GM12878 (cell line): ENCODE results near the gene ASIC5. TPM values are rescaled to one million over a fixed set of nuclear protein-coding genes. Genes with fewer than 3 reads are reported as not detected.

ENCODE experiments used
- ATAC-seq: fragments of 200-7000 bp; cut with Tn5 transposase; 3 replicates; pipeline ENCODE4 v1.9.1; 2020; ENCODE audit warnings: mild to moderate bottlenecking, moderate library complexity
- BruUV-seq: library from RNA; stranded (reverse); fragments of 400-500 nt; replicated peaks from 2 replicates; lab custom pipeline; 2021; lab: Mats Ljungman, UMichigan
- CTCF ChIA-PET: fragments of 300-600 bp; sonication (Branson Sonifier 250); formaldehyde crosslinking; extraction: SDS; loops from one replicate; lab custom pipeline; 2021; ENCODE audit warnings: inconsistent platforms; lab: Yijun Ruan, JAX
- POLR2A ChIA-PET: fragments of 350-600 bp; formaldehyde crosslinking; extraction: SDS; loops from one replicate; lab custom pipeline; 2021; ENCODE audit warnings: inconsistent platforms; lab: Charles Lee
- RAD21 ChIA-PET: fragments of 300-600 bp; sonication (Branson Sonifier 250); formaldehyde crosslinking; loops from one replicate; lab custom pipeline; 2023; ENCODE audit warnings: antibody characterized with exemption; ENCODE audit not compliant: unreplicated experiment; lab: Charles Lee
- SMC1A ChIA-PET: fragments of 300-600 bp; sonication (Branson Sonifier 250); formaldehyde crosslinking; loops from one replicate; lab custom pipeline; 2023; ENCODE audit not compliant: unreplicated experiment, uncharacterized antibody; lab: Charles Lee
- DNase-seq: peaks from one replicate; pipeline ENCODE4 v3.0.0-alpha.2; 2011; ENCODE audit warnings: low read depth, low spot score
- FAIRE-seq: peaks from 3 replicates; lab custom pipeline; 2011; peaks lifted over from hg19 to GRCh38; lab: Jason Lieb, UNC
- H2AFZ ChIP-seq: 2 replicates; pipeline ENCODE4 v1.6.0; 2011; ENCODE audit warnings: low read depth, low read length, control low read depth; ENCODE audit not compliant: control insufficient read depth
- H3K27ac ChIP-seq: 2 replicates; pipeline ENCODE4 v1.5.1; 2011; ENCODE audit warnings: control low read depth; ENCODE audit not compliant: control insufficient read depth, insufficient read depth
- H3K27me3 ChIP-seq, 2 experiments: replicated peaks in 1 of 2; 2 replicates each; pipeline versions ENCODE4 v1.6.0 to v1.6.1; 2011; ENCODE audit warnings: low read length in 1 of 2; ENCODE audit not compliant: control insufficient read depth in 2 of 2, insufficient read depth in 2 of 2
- H3K36me3 ChIP-seq, 2 experiments: 2 replicates each; pipeline ENCODE4 v1.5.1; 2011; ENCODE audit warnings: low read length in 1 of 2; ENCODE audit not compliant: control insufficient read depth in 2 of 2, insufficient read depth in 2 of 2
- H3K4me1 ChIP-seq: 2 replicates; pipeline ENCODE4 v1.6.1; 2011; ENCODE audit warnings: mild to moderate bottlenecking, low read length, moderate library complexity, mixed read lengths; ENCODE audit not compliant: control insufficient read depth, insufficient read depth
- H3K4me2 ChIP-seq: 2 replicates; pipeline ENCODE4 v1.6.0; 2011; ENCODE audit warnings: control low read depth; ENCODE audit not compliant: control insufficient read depth, insufficient read depth
- H3K4me3 ChIP-seq: fragments of 200-600 bp; sonication (generic); 2 replicates; pipeline ENCODE4 v1.5.1; 2016
- H3K79me2 ChIP-seq: 2 replicates; pipeline ENCODE4 v1.6.0; 2011; ENCODE audit warnings: low read length; ENCODE audit not compliant: control insufficient read depth, insufficient read depth
- H3K9ac ChIP-seq: 2 replicates; pipeline ENCODE4 v1.8.0; 2011; ENCODE audit warnings: low read length, control low read depth, mixed read lengths; ENCODE audit not compliant: control insufficient read depth, insufficient read depth
- H3K9me3 ChIP-seq: replicated peaks from 3 replicates; pipeline ENCODE4 v1.5.1; 2011; ENCODE audit warnings: mild to moderate bottlenecking, low read length; ENCODE audit not compliant: control insufficient read depth, insufficient read depth
- H4K20me1 ChIP-seq: 2 replicates; pipeline ENCODE4 v1.6.0; 2011; ENCODE audit not compliant: control insufficient read depth, insufficient read depth
- FOS ChIP-seq: IDR thresholded peaks from 3 replicates; pipeline ENCODE4 v1.6.1; 2011; ENCODE audit warnings: borderline replicate concordance; ENCODE audit not compliant: insufficient read length; ENCODE audit errors: extremely low read depth
- FOXM1 ChIP-seq: IDR thresholded peaks from 2 replicates; pipeline ENCODE4 v1.6.1; 2012; ENCODE audit warnings: low read depth, mild to moderate bottlenecking, inconsistent platforms, low read length, moderate library complexity
- SMC3 ChIP-seq: IDR thresholded peaks from 2 replicates; pipeline ENCODE4 v1.6.1; 2011; ENCODE audit warnings: low read length, improper control_type of control experiment, borderline replicate concordance
- SRF ChIP-seq, 2 experiments: IDR thresholded peaks; 2 replicates each; pipeline ENCODE4 v1.6.1; 2011; ENCODE audit warnings: low read depth in 2 of 2, low read length in 2 of 2, mild to moderate bottlenecking in 1 of 2, moderate library complexity in 1 of 2
- YBX1 ChIP-seq: fragments of 450-650 bp; IDR thresholded peaks from 2 replicates; pipeline ENCODE4 v1.6.1; 2016; ENCODE audit warnings: antibody characterized with exemption
- WGBS: methylation state at CpG from one replicate; pipeline ENCODE4 v1.1.6; 2016; ENCODE audit warnings: low lambda C conversion rate; ENCODE audit not compliant: insufficient replicate concordance, insufficient coverage; ENCODE audit errors: missing lambda C conversion rate; 5-methylcytosine and 5-hydroxymethylcytosine counted together
- in situ Hi-C: fragments of 300-500 bp; cut with MboI; formaldehyde crosslinking; loops from 9 replicates; pipeline ENCODE4 v1.14.3; 2018; ENCODE audit warnings: mixed read lengths
- intact Hi-C: fragments of 100-400 bp; cut with micrococcal nuclease; formaldehyde crosslinking; loops from one replicate; pipeline ENCODE4 v1.14.2; 2022; ENCODE audit not compliant: unreplicated experiment
- polyA plus RNA-seq, 11 experiments: library from polyadenylated mRNA; depleted of rRNA in 4 of 11; unstranded in 6 of 11; stranded (reverse) in 5 of 11; fragments of >200 nt; fragmentation: Nextera tagmentation in 4 of 11; fragmentation: Illumina TruSeq in 1 of 11; extraction: Ambion mirVana in 4 of 11; extraction: Trizol in 1 of 11; gene quantifications; 1 replicate in 1 of 11; 2 replicates in 10 of 11; pipeline versions ENCODE4 v1.2.1 to v1.2.3, GENCODE V29; 2011 to 2016; ENCODE audit warnings: inconsistent platforms in 2 of 11, missing spikeins in 2 of 11, low read depth in 1 of 11
- total RNA-seq, 4 experiments: library from RNA; depleted of rRNA in 3 of 4; stranded (reverse); fragments of >200 nt in 3 of 4; fragmentation: Illumina TruSeq in 1 of 4; extraction: Trizol in 1 of 4; gene quantifications; 2 replicates each; pipeline versions ENCODE4 v1.2.1 to v1.2.3, GENCODE V29; 2013 to 2021
- TF ChIP-seq, protein P1 (sequence below): IDR thresholded peaks from 2 replicates; pipeline ENCODE4 v1.6.1; 2012; ENCODE audit warnings: low read length, inconsistent platforms
- TF ChIP-seq, protein P2 (sequence below): IDR thresholded peaks from 2 replicates; pipeline ENCODE4 v1.6.1; 2011; ENCODE audit warnings: mild to moderate bottlenecking, low read depth, low read length, moderate library complexity; ENCODE audit not compliant: insufficient replicate concordance
- TF ChIP-seq, protein P3 (sequence below): fragments of 150-350 bp; IDR thresholded peaks from 2 replicates; pipeline ENCODE4 v1.6.1; 2014; ENCODE audit warnings: mild to moderate bottlenecking, low read depth, low read length
- TF ChIP-seq, protein P4 (sequence below): IDR thresholded peaks from 2 replicates; pipeline ENCODE4 v1.6.1; 2012; ENCODE audit warnings: mild to moderate bottlenecking, low read depth, low read length

ASIC5 gene
- total and polyA plus RNA-seq, 10 of the 15 experiments (the other 5 are each of a cell fraction or from before 2014, with no cell fraction given): not detected

DNA sequence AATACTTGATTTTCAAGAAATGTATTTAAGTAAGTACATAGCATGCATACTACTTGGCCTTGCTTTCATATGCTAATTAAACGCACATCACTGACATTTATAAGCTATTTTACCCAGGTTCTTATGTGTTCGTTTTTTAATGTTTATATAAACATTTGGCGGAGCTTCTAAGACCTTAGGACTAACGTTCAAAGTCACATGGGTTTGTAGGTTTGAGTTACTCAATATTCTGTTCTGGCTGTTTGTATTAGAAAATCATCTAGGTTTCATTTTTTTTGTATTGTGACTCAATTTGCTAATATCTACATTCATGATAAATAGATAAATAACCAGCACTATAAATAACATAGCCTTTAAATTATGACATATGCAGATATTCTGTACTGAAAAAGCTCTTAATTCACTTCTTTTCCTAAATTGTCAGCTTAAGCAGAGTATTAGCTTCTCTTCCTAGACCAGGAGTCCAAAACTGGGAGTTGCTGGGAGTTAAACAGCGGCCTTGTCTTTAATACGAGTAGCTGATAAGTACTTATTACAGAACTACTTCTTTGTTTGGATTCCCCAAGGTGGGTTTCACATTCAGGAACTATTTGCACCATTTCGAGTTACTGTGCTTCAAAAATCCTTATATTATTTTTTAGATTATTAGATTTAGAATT lies 65.3 kb downstream of the ASIC5 start:
- no peaks in the 10 kb centered on the region for H3K27me3 ChIP-seq
- H3K9me3 ChIP-seq: no peaks in the 10 kb centered on the region
- POLR2A ChIA-PET: interaction anchor here (1.7 kb wide), 1 partner anchor 152 kb away, joined by 6 read pairs; the partner anchor contains the start of gene CTSO
- H3K4me1 ChIP-seq: no peaks in the 10 kb centered on the region
- FAIRE-seq (no peak), DNase-seq (no peak), ATAC-seq (no peak)
- no peaks in the 10 kb centered on the region for H4K20me1 ChIP-seq
- TF ChIP-seq SMC3: no peak
- TF ChIP-seq SRF (IDR thresholded peaks at IDR 0.05; ENCODE audit: low read depth in 2 of 2, low read length in 2 of 2): no peak
- TF ChIP-seq FOXM1: no peak
- TF ChIP-seq, protein P1, sequence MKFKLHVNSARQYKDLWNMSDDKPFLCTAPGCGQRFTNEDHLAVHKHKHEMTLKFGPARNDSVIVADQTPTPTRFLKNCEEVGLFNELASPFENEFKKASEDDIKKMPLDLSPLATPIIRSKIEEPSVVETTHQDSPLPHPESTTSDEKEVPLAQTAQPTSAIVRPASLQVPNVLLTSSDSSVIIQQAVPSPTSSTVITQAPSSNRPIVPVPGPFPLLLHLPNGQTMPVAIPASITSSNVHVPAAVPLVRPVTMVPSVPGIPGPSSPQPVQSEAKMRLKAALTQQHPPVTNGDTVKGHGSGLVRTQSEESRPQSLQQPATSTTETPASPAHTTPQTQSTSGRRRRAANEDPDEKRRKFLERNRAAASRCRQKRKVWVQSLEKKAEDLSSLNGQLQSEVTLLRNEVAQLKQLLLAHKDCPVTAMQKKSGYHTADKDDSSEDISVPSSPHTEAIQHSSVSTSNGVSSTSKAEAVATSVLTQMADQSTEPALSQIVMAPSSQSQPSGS: no peak
- TF ChIP-seq YBX1: no peak
- no peak for TF ChIP-seq FOS
- TF ChIP-seq, protein P2, sequence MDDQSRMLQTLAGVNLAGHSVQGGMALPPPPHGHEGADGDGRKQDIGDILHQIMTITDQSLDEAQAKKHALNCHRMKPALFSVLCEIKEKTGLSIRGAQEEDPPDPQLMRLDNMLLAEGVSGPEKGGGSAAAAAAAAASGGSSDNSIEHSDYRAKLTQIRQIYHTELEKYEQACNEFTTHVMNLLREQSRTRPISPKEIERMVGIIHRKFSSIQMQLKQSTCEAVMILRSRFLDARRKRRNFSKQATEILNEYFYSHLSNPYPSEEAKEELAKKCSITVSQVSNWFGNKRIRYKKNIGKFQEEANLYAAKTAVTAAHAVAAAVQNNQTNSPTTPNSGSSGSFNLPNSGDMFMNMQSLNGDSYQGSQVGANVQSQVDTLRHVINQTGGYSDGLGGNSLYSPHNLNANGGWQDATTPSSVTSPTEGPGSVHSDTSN: no peak
- TF ChIP-seq, protein P3, sequence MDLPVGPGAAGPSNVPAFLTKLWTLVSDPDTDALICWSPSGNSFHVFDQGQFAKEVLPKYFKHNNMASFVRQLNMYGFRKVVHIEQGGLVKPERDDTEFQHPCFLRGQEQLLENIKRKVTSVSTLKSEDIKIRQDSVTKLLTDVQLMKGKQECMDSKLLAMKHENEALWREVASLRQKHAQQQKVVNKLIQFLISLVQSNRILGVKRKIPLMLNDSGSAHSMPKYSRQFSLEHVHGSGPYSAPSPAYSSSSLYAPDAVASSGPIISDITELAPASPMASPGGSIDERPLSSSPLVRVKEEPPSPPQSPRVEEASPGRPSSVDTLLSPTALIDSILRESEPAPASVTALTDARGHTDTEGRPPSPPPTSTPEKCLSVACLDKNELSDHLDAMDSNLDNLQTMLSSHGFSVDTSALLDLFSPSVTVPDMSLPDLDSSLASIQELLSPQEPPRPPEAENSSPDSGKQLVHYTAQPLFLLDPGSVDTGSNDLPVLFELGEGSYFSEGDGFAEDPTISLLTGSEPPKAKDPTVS: no peak
- TF ChIP-seq, protein P4, sequence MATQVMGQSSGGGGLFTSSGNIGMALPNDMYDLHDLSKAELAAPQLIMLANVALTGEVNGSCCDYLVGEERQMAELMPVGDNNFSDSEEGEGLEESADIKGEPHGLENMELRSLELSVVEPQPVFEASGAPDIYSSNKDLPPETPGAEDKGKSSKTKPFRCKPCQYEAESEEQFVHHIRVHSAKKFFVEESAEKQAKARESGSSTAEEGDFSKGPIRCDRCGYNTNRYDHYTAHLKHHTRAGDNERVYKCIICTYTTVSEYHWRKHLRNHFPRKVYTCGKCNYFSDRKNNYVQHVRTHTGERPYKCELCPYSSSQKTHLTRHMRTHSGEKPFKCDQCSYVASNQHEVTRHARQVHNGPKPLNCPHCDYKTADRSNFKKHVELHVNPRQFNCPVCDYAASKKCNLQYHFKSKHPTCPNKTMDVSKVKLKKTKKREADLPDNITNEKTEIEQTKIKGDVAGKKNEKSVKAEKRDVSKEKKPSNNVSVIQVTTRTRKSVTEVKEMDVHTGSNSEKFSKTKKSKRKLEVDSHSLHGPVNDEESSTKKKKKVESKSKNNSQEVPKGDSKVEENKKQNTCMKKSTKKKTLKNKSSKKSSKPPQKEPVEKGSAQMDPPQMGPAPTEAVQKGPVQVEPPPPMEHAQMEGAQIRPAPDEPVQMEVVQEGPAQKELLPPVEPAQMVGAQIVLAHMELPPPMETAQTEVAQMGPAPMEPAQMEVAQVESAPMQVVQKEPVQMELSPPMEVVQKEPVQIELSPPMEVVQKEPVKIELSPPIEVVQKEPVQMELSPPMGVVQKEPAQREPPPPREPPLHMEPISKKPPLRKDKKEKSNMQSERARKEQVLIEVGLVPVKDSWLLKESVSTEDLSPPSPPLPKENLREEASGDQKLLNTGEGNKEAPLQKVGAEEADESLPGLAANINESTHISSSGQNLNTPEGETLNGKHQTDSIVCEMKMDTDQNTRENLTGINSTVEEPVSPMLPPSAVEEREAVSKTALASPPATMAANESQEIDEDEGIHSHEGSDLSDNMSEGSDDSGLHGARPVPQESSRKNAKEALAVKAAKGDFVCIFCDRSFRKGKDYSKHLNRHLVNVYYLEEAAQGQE: no peak
- H3K4me3 ChIP-seq: no peak overlapping the region
- no TSS peak for BruUV-seq
- no peak overlapping the region for H2AFZ ChIP-seq
- in situ Hi-C loops: loop anchor here (25.0 kb wide), 1 partner anchor 1161 kb away; the partner anchor contains the start of gene PDGFC
- no peaks in the 10 kb centered on the region for H3K79me2 ChIP-seq
- intact Hi-C loops: no loop called here
- H3K36me3 ChIP-seq: no peaks in the 10 kb centered on the region
- H3K27ac ChIP-seq: no peak overlapping the region
- RAD21 ChIA-PET: interaction anchor here (0.6 to 1.8 kb wide), 8 partner anchors 14 to 674 kb away, joined by 3 to 7 read pairs (median 4); partner anchors contain the start of genes CTSO and GUCY1B1
- WGBS: 31% methylated on average over 7 of the region's 7 CpGs
- no peak overlapping the region for H3K4me2 ChIP-seq
- SMC1A ChIA-PET: interaction anchor here (0.8 to 2.2 kb wide), 14 partner anchors 9 to 357 kb away, joined by 3 to 11 read pairs (median 4); no protein-coding TSS in a partner anchor
- H3K9ac ChIP-seq: no peak overlapping the region
- CTCF ChIA-PET: interaction anchor here (1.0 to 2.5 kb wide), 5 partner anchors 9 to 360 kb away, joined by 3 to 12 read pairs (median 7); partner anchors contain the start of gene CTSO
